HG02870 (cell line): ENCODE results near the gene PTBP1.
"Not testable (repeated sequence)": the region's sequence is repeated elsewhere in the genome, so short reads cannot be mapped to it uniquely, and the experiment has no call there.

Experiments
- ATAC-seq: cut with Tn5 transposase; IDR thresholded peaks from one replicate; pipeline ENCODE4 v1.9.1; 2021; ENCODE audit warnings: mild to moderate bottlenecking, moderate library complexity; ENCODE audit not compliant: unreplicated experiment

Gene PTBP1

GRCh38 chr19:850979-851335 is 53.7 kb downstream of the PTBP1 start:
- ATAC-seq, result no peak

- no peak for ATAC-seq
These were observed 55.1 kb downstream of the PTBP1 start, which contains the start of gene ELANE for GRCh38 chr19:852136-853013. Gene ELANE, plus strand, starts transcription at chr19:852303. Its CDS starts 26 bp downstream, at chr19:852329.

- ATAC-seq, result no peak
These were observed 55.8 kb downstream of the PTBP1 start for GRCh38 chr19:853014-853585.

GRCh38 chr19:853614-854220 is 56.5 kb downstream of the PTBP1 start:
- ATAC-seq, result not testable (repeated sequence)

GRCh38 chr19:854549-854948 is 57.3 kb downstream of the PTBP1 start:
- no peak for ATAC-seq

GRCh38 chr19:855142-855541 is 57.9 kb downstream of the PTBP1 start:
- no peak for ATAC-seq

- ATAC-seq, result no peak
These were observed 58.4 kb downstream of the PTBP1 start for GRCh38 chr19:855566-856120.

GRCh38 chr19:858284-858683 is 61.0 kb downstream of the PTBP1 start:
- no peak for ATAC-seq

- ATAC-seq, result no peak
These were observed 61.9 kb downstream of the PTBP1 start, which contains the start of gene CFD for GRCh38 chr19:858868-859843. Gene CFD, plus strand, starts transcription at chr19:859664. Its CDS starts 26 bp downstream, at chr19:859690.

GRCh38 chr19:861141-861755 is 64.0 kb downstream of the PTBP1 start:
- ATAC-seq, result no peak
